ENCODE results near the gene CD300LG. TPM values are rescaled to one million over a fixed set of nuclear protein-coding genes. Genes with fewer than 3 reads are reported as not detected.
"Not testable (repeated sequence)": the region's sequence is repeated elsewhere in the genome, so short reads cannot be mapped to it uniquely, and the experiment has no call there.

The CD300LG gene
- total RNA-seq (1 to 10 TPM in 5 of 7 donors, under 1 TPM in 2; 0.13 to 6.8 (median 1.2) TPM), polyA plus RNA-seq (1 to 10 TPM; 3.4 to 5.6 TPM)
- long read RNA-seq, donor 1, partial matches to known transcripts, result 0 of 4 reads
- long read RNA-seq, donor 1, other reads (novel, unspliced or antisense), result 4 of 4 reads
- long read RNA-seq, donor 2, result 0 reads
- long read RNA-seq, donor 3, partial matches to known transcripts, result 1 of 3 reads
- long read RNA-seq, donor 3, other reads (novel, unspliced or antisense), result 1 of 3 reads

GRCh38 chr17:43846963-43847371, at the start of gene CD300LG:
CD300LG (plus strand) TSS chr17:43847176; CDS start chr17:43847217, 41 bp downstream.
- no peak for TF ChIP-seq POLR2A (IDR thresholded peaks at IDR 0.05)
- no peak for TF ChIP-seq CTCF (IDR thresholded peaks at IDR 0.05)
- no peak for TF ChIP-seq EP300 (IDR thresholded peaks at IDR 0.05)
- Histone ChIP-seq H3K27me3 (no peaks in the 10 kb centered on the region), H3K36me3 (no peaks in the 10 kb centered on the region), H3K4me3 (no peak within 1 kb of the TSS), H3K4me1 (ENCODE audit: insufficient read depth) (no peaks in the 10 kb centered on the region), H3K9me3 (no peaks in the 10 kb centered on the region), H3K27ac (no peak within 1 kb of the TSS)
- intact Hi-C loops (cut with DNase I), result loop anchor here in 1 of 4 donors (10.0 kb wide), 2 partner anchors 72 to 152 kb away; partner anchors contain the start of gene DUSP3
- DNase-seq, result no peak
- 21 to 26% (median 25%) methylated on average over 17 of the region's 17 CpGs for WGBS, 3 donors

GRCh38 chr17:43798024-43798423, 49.0 kb upstream of the CD300LG start:
- H3K27ac ChIP-seq; H3K4me3 ChIP-seq; DNase-seq; H3K9me3 ChIP-seq; H3K27me3 ChIP-seq; intact Hi-C loops (cut with DNase I); H3K36me3 ChIP-seq; H3K4me1 ChIP-seq (ENCODE audit: insufficient read depth): not testable (repeated sequence)
- 84 to 93% (median 90%) methylated on average over 8 to 9 of the region's 9 CpGs for WGBS, 3 donors

GRCh38 chr17:43799047-43799446, 47.9 kb upstream of the CD300LG start:
- TF ChIP-seq EP300 (IDR thresholded peaks at IDR 0.05) (no peak), POLR2A (IDR thresholded peaks at IDR 0.05) (no peak), CTCF (IDR thresholded peaks at IDR 0.05) (no peak)
- 67 to 81% (median 67%) methylated on average over 2 of the region's 2 CpGs for WGBS, 3 donors
- DNase-seq, result no peak
- Histone ChIP-seq H3K27me3 (no peaks in the 10 kb centered on the region), H3K4me3 (no peak overlapping the region), H3K27ac (no peak overlapping the region), H3K4me1 (ENCODE audit: insufficient read depth) (no peaks in the 10 kb centered on the region), H3K9me3 (no peaks in the 10 kb centered on the region), H3K36me3 (no peaks in the 10 kb centered on the region)
- intact Hi-C loops (cut with DNase I), result no loop called here

GRCh38 chr17:43800736-43801135, 46.2 kb upstream of the CD300LG start:
- H3K4me1 ChIP-seq (ENCODE audit: insufficient read depth), result no peaks in the 10 kb centered on the region
- H3K4me3 ChIP-seq, result no peak overlapping the region
- WGBS, 3 donors, result 93 to 97% (median 94%) methylated on average over 3 of the region's 3 CpGs
- no peak overlapping the region for H3K27ac ChIP-seq
- no peaks in the 10 kb centered on the region for H3K9me3 ChIP-seq
- no peak for TF ChIP-seq EP300 (IDR thresholded peaks at IDR 0.05)
- TF ChIP-seq CTCF (IDR thresholded peaks at IDR 0.05), result no peak
- TF ChIP-seq POLR2A (IDR thresholded peaks at IDR 0.05), result no peak
- DNase-seq, result no peak
- intact Hi-C loops (cut with DNase I), result no loop called here
- H3K27me3 ChIP-seq, result no peaks in the 10 kb centered on the region
- H3K36me3 ChIP-seq, result no peaks in the 10 kb centered on the region

- DNase-seq, result no peak
- no peak overlapping the region for H3K4me3 ChIP-seq
- TF ChIP-seq EP300 (IDR thresholded peaks at IDR 0.05) (no peak), POLR2A (IDR thresholded peaks at IDR 0.05) (no peak), CTCF (IDR thresholded peaks at IDR 0.05) (no peak)
- no peaks in the 10 kb centered on the region for H3K9me3 ChIP-seq
- H3K27me3 ChIP-seq, result no peaks in the 10 kb centered on the region
- intact Hi-C loops (cut with DNase I), result no loop called here
- 86 to 87% (median 87%) methylated on average over 3 of the region's 3 CpGs for WGBS, 3 donors
- no peaks in the 10 kb centered on the region for H3K36me3 ChIP-seq
- H3K27ac ChIP-seq, result no peak overlapping the region
- no peaks in the 10 kb centered on the region for H3K4me1 ChIP-seq (ENCODE audit: insufficient read depth)
Observed at GRCh38 chr17:43801844-43802243, 45.1 kb upstream of the CD300LG start.

Data from ovary (tissue), 10 donors.